GM12878 (cell line): ENCODE results near the gene KRT78. TPM values are rescaled to one million over a fixed set of nuclear protein-coding genes. Genes with fewer than 3 reads are reported as not detected.
"Not testable (repeated sequence)": the region's sequence is repeated elsewhere in the genome, so short reads cannot be mapped to it uniquely, and the experiment has no call there.

ENCODE experiments used
- ATAC-seq: fragments of 200-7000 bp; cut with Tn5 transposase; 3 replicates; pipeline ENCODE4 v1.9.1; 2020; ENCODE audit warnings: mild to moderate bottlenecking, moderate library complexity
- BruUV-seq: library from RNA; stranded (reverse); fragments of 400-500 nt; replicated peaks from 2 replicates; lab custom pipeline; 2021; lab: Mats Ljungman, UMichigan
- CTCF ChIA-PET: fragments of 300-600 bp; sonication (Branson Sonifier 250); formaldehyde crosslinking; extraction: SDS; loops from one replicate; lab custom pipeline; 2021; ENCODE audit warnings: inconsistent platforms; lab: Yijun Ruan, JAX
- POLR2A ChIA-PET: fragments of 350-600 bp; formaldehyde crosslinking; extraction: SDS; loops from one replicate; lab custom pipeline; 2021; ENCODE audit warnings: inconsistent platforms; lab: Charles Lee
- RAD21 ChIA-PET: fragments of 300-600 bp; sonication (Branson Sonifier 250); formaldehyde crosslinking; loops from one replicate; lab custom pipeline; 2023; ENCODE audit warnings: antibody characterized with exemption; ENCODE audit not compliant: unreplicated experiment; lab: Charles Lee
- SMC1A ChIA-PET: fragments of 300-600 bp; sonication (Branson Sonifier 250); formaldehyde crosslinking; loops from one replicate; lab custom pipeline; 2023; ENCODE audit not compliant: unreplicated experiment, uncharacterized antibody; lab: Charles Lee
- DNase-seq: peaks from one replicate; pipeline ENCODE4 v3.0.0-alpha.2; 2011; ENCODE audit warnings: low read depth, low spot score
- FAIRE-seq: peaks from 3 replicates; lab custom pipeline; 2011; peaks lifted over from hg19 to GRCh38; lab: Jason Lieb, UNC
- H2AFZ ChIP-seq: 2 replicates; pipeline ENCODE4 v1.6.0; 2011; ENCODE audit warnings: low read depth, low read length, control low read depth; ENCODE audit not compliant: control insufficient read depth
- H3K27ac ChIP-seq: 2 replicates; pipeline ENCODE4 v1.5.1; 2011; ENCODE audit warnings: control low read depth; ENCODE audit not compliant: control insufficient read depth, insufficient read depth
- H3K27me3 ChIP-seq, 2 experiments: replicated peaks in 1 of 2; 2 replicates each; pipeline versions ENCODE4 v1.6.0 to v1.6.1; 2011; ENCODE audit warnings: low read length in 1 of 2; ENCODE audit not compliant: control insufficient read depth in 2 of 2, insufficient read depth in 2 of 2
- H3K36me3 ChIP-seq, 2 experiments: 2 replicates each; pipeline ENCODE4 v1.5.1; 2011; ENCODE audit warnings: low read length in 1 of 2; ENCODE audit not compliant: control insufficient read depth in 2 of 2, insufficient read depth in 2 of 2
- H3K4me1 ChIP-seq: 2 replicates; pipeline ENCODE4 v1.6.1; 2011; ENCODE audit warnings: mild to moderate bottlenecking, low read length, moderate library complexity, mixed read lengths; ENCODE audit not compliant: control insufficient read depth, insufficient read depth
- H3K4me2 ChIP-seq: 2 replicates; pipeline ENCODE4 v1.6.0; 2011; ENCODE audit warnings: control low read depth; ENCODE audit not compliant: control insufficient read depth, insufficient read depth
- H3K4me3 ChIP-seq: fragments of 200-600 bp; sonication (generic); 2 replicates; pipeline ENCODE4 v1.5.1; 2016
- H3K79me2 ChIP-seq: 2 replicates; pipeline ENCODE4 v1.6.0; 2011; ENCODE audit warnings: low read length; ENCODE audit not compliant: control insufficient read depth, insufficient read depth
- H3K9ac ChIP-seq: 2 replicates; pipeline ENCODE4 v1.8.0; 2011; ENCODE audit warnings: low read length, control low read depth, mixed read lengths; ENCODE audit not compliant: control insufficient read depth, insufficient read depth
- H3K9me3 ChIP-seq: replicated peaks from 3 replicates; pipeline ENCODE4 v1.5.1; 2011; ENCODE audit warnings: mild to moderate bottlenecking, low read length; ENCODE audit not compliant: control insufficient read depth, insufficient read depth
- H4K20me1 ChIP-seq: 2 replicates; pipeline ENCODE4 v1.6.0; 2011; ENCODE audit not compliant: control insufficient read depth, insufficient read depth
- BCL11A ChIP-seq: IDR thresholded peaks from 2 replicates; pipeline ENCODE4 v1.6.1; 2011; ENCODE audit warnings: low read depth, low read length
- EGR1 ChIP-seq, 2 experiments: IDR thresholded peaks; 1 replicate in 1 of 2; 2 replicates in 1 of 2; pipeline ENCODE4 v1.6.1; 2011 to 2012; ENCODE audit warnings: low read depth in 2 of 2, low read length in 2 of 2, borderline replicate concordance in 1 of 2, mild to moderate bottlenecking in 1 of 2, moderate library complexity in 1 of 2
- MLLT1 ChIP-seq: fragments of 450-650 bp; IDR thresholded peaks from 2 replicates; pipeline ENCODE4 v1.6.1; 2016; ENCODE audit warnings: mild to moderate bottlenecking
- NFIC ChIP-seq: IDR thresholded peaks from 2 replicates; pipeline ENCODE4 v1.6.1; 2012; ENCODE audit warnings: low read depth, mild to moderate bottlenecking, inconsistent platforms, low read length, moderate library complexity
- POU2F2 ChIP-seq: IDR thresholded peaks from 3 replicates; pipeline ENCODE4 v1.6.1; 2011; ENCODE audit warnings: low read depth, mild to moderate bottlenecking, low read length, borderline replicate concordance
- RAD21 ChIP-seq: IDR thresholded peaks from 2 replicates; pipeline ENCODE4 v1.6.1; 2011; ENCODE audit warnings: mild to moderate bottlenecking, low read depth, low read length, moderate library complexity; ENCODE audit not compliant: insufficient read depth
- SMC3 ChIP-seq: IDR thresholded peaks from 2 replicates; pipeline ENCODE4 v1.6.1; 2011; ENCODE audit warnings: low read length, improper control_type of control experiment, borderline replicate concordance
- TARDBP ChIP-seq: IDR thresholded peaks from 2 replicates; pipeline ENCODE4 v1.6.1; 2016; ENCODE audit warnings: borderline replicate concordance
- ZNF217 ChIP-seq: fragments of 450-650 bp; IDR thresholded peaks from 2 replicates; pipeline ENCODE4 v1.6.1; 2017; ENCODE audit warnings: antibody characterized with exemption, mild to moderate bottlenecking
- ZNF24 ChIP-seq: fragments of 450-650 bp; IDR thresholded peaks from 2 replicates; pipeline ENCODE4 v1.6.1; 2017; ENCODE audit warnings: antibody characterized with exemption, mild to moderate bottlenecking
- ZNF622 ChIP-seq: fragments of 450-650 bp; IDR thresholded peaks from 2 replicates; pipeline ENCODE4 v1.6.1; 2017; ENCODE audit warnings: mild to moderate bottlenecking, inconsistent platforms
- WGBS: methylation state at CpG from one replicate; pipeline ENCODE4 v1.1.6; 2016; ENCODE audit warnings: low lambda C conversion rate; ENCODE audit not compliant: insufficient replicate concordance, insufficient coverage; ENCODE audit errors: missing lambda C conversion rate; 5-methylcytosine and 5-hydroxymethylcytosine counted together
- in situ Hi-C: fragments of 300-500 bp; cut with MboI; formaldehyde crosslinking; loops from 9 replicates; pipeline ENCODE4 v1.14.3; 2018; ENCODE audit warnings: mixed read lengths
- intact Hi-C: fragments of 100-400 bp; cut with micrococcal nuclease; formaldehyde crosslinking; loops from one replicate; pipeline ENCODE4 v1.14.2; 2022; ENCODE audit not compliant: unreplicated experiment
- polyA plus RNA-seq, 11 experiments: library from polyadenylated mRNA; depleted of rRNA in 4 of 11; unstranded in 6 of 11; stranded (reverse) in 5 of 11; fragments of >200 nt; fragmentation: Nextera tagmentation in 4 of 11; fragmentation: Illumina TruSeq in 1 of 11; extraction: Ambion mirVana in 4 of 11; extraction: Trizol in 1 of 11; gene quantifications; 1 replicate in 1 of 11; 2 replicates in 10 of 11; pipeline versions ENCODE4 v1.2.1 to v1.2.3, GENCODE V29; 2011 to 2016; ENCODE audit warnings: inconsistent platforms in 2 of 11, missing spikeins in 2 of 11, low read depth in 1 of 11
- total RNA-seq, 4 experiments: library from RNA; depleted of rRNA in 3 of 4; stranded (reverse); fragments of >200 nt in 3 of 4; fragmentation: Illumina TruSeq in 1 of 4; extraction: Trizol in 1 of 4; gene quantifications; 2 replicates each; pipeline versions ENCODE4 v1.2.1 to v1.2.3, GENCODE V29; 2013 to 2021

KRT78 gene
- total and polyA plus RNA-seq, 10 of the 15 experiments (the other 5 are each of a cell fraction or from before 2014, with no cell fraction given): 0.07 TPM; not detected in 9

DNA sequence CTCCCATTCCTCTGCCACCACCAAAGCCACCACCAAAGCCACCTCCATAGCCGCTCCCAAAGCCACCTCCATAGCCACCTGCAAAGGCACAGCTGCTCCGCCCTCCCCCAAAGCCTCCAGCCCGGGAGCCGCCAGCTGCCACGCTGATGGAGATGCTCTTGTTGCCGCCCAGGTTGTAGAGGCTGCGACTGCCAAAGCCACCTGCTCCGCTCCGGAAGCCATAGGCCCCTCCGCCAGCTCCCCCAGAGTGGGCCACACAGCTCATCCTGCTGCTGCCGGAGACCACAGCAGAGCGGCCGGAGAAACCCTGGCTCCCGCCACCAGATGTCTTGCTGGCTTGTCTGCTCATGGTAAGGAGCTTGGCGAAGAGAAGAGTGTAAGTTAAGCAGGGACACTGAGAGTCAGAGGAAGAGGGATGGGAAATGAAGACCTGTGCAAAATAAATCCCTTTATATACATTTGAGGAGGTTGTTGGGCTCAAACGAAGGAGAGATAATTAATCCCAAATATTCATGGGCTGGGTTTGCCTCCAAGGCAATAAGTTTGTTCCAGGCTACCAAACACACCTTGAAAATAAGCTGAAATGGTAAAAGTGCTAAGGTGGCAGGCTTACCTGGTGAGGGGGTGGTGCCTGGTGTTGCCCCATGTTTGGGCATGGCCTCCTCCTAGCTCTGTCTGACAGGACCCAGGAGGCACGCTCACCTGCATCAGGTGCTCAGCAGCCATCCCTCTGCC is 52.9 kb downstream of the KRT78 start, which contains the start of gene KRT3:
TSS of gene KRT3 (minus strand) at position 424 of the 735 bp plus-strand sequence. CDS start at position 349, 75 bp downstream.
- Histone ChIP-seq H3K4me1 (no peaks in the 10 kb centered on the region), H4K20me1 (no peaks in the 10 kb centered on the region), H3K27ac (no peak within 1 kb of the TSS), H3K79me2 (no peaks in the 10 kb centered on the region), H3K4me2 (no peak within 1 kb of the TSS), H3K9me3 (no peaks in the 10 kb centered on the region), H3K36me3 (no peaks in the 10 kb centered on the region), H3K27me3 (no peaks in the 10 kb centered on the region; a peak in 2 of 4 replicates), H2AFZ (no peak within 1 kb of the TSS), H3K4me3 (no peak within 1 kb of the TSS), H3K9ac (no peak within 1 kb of the TSS)
- 36% methylated on average over 16 of the region's 17 CpGs for WGBS
- ChIA-PET RAD21 (interaction anchor here (1.0 kb wide), 1 partner anchor 19 kb away, joined by 3 read pairs; the partner anchor contains the start of gene KRT76), POLR2A (interaction anchor here (0.6 kb wide), 1 partner anchor 9 kb away, joined by 3 read pairs; no protein-coding TSS in a partner anchor), CTCF (interaction anchor here (0.6 kb wide), 1 partner anchor 75 kb away, joined by 4 read pairs; no protein-coding TSS in a partner anchor), SMC1A (no interaction called here)
- FAIRE-seq: no peak
- ATAC-seq: no peak
- no TSS peak for BruUV-seq
- intact Hi-C loops (no loop called here), in situ Hi-C loops (no loop called here)
- TF ChIP-seq BCL11A: no peak
- no peak for TF ChIP-seq EGR1 (IDR thresholded peaks at IDR 0.05; ENCODE audit: borderline replicate concordance in 1 of 2, low read depth in 2 of 2, low read length in 2 of 2)
- no peak for TF ChIP-seq MLLT1
- no peak for TF ChIP-seq RAD21
- no peak for TF ChIP-seq TARDBP
- no peak for TF ChIP-seq SMC3
- no peak for TF ChIP-seq ZNF217
- TF ChIP-seq ZNF24: no peak
- TF ChIP-seq POU2F2: no peak
- no peak for TF ChIP-seq ZNF622
- no peak for TF ChIP-seq NFIC
- DNase-seq: no peak

DNA sequence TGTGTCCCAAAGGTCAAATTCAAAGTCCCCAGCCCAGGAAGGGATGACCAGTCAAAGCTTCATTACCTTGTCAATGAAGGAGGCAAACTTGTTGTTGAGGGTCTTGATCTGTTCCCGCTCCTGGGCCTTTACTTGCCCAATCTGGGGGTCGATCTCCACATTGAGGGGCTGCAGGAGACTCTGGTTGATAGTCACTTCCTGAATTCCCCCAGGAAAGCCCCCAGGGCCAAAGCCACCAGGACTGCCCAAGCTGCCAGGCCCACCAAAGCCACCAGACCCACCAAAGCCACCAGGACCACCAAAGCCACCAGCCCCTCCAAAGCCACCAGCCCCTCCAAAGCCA is 53.5 kb downstream of the KRT78 start:
- intact Hi-C loops, H3K9ac ChIP-seq, H3K4me3 ChIP-seq, H4K20me1 ChIP-seq, DNase-seq, H2AFZ ChIP-seq, ATAC-seq, CTCF ChIA-PET, POLR2A ChIA-PET, in situ Hi-C loops, H3K4me2 ChIP-seq, H3K27me3 ChIP-seq, H3K79me2 ChIP-seq, FAIRE-seq, H3K36me3 ChIP-seq, SMC1A ChIA-PET, H3K9me3 ChIP-seq, BruUV-seq, H3K4me1 ChIP-seq, H3K27ac ChIP-seq: not testable (repeated sequence)
- RAD21 ChIA-PET: interaction anchor here (1.0 kb wide), 1 partner anchor 18 kb away, joined by 3 read pairs; the partner anchor contains the start of gene KRT76
- WGBS: 4% methylated on average over 2 of the region's 2 CpGs
